Liver (tissue), 9 donors: ENCODE data around the gene AP2S1. TPM values are rescaled to one million over a fixed set of nuclear protein-coding genes. Genes with fewer than 3 reads are reported as not detected.

ENCODE experiments used
- DNase-seq: peaks from one replicate; pipeline ENCODE4 v3.0.0-alpha.2; 2017; ENCODE audit warnings: low spot score
- H3K27ac ChIP-seq, 2 donors: one replicate each; pipeline ENCODE4 v1.7.0; 2013; ENCODE audit warnings: inconsistent platforms in 2 of 2, low read length in 2 of 2, control low read depth in 1 of 2, low read depth in 1 of 2, mild to moderate bottlenecking in 1 of 2
- H3K27me3 ChIP-seq, 4 donors: one replicate each; pipeline versions ENCODE4 v1.6.1 to v1.7.0; 2013; ENCODE audit warnings: low read length in 3 of 4, inconsistent platforms in 1 of 4, mild to moderate bottlenecking in 1 of 4, moderate library complexity in 1 of 4; ENCODE audit not compliant: control insufficient read depth in 4 of 4, insufficient read depth in 4 of 4
- H3K36me3 ChIP-seq, 4 donors: one replicate each; pipeline versions ENCODE4 v1.6.1 to v1.7.0; 2013; ENCODE audit warnings: low read length in 3 of 4, mild to moderate bottlenecking in 3 of 4, low read depth in 1 of 4, moderate library complexity in 1 of 4; ENCODE audit not compliant: control insufficient read depth in 4 of 4, insufficient read depth in 3 of 4
- H3K4me1 ChIP-seq, 4 donors: one replicate each; pipeline versions ENCODE4 v1.6.1 to v1.7.0; 2013; ENCODE audit warnings: low read length in 3 of 4, mild to moderate bottlenecking in 3 of 4, moderate library complexity in 1 of 4; ENCODE audit not compliant: control insufficient read depth in 4 of 4, insufficient read depth in 4 of 4
- H3K4me3 ChIP-seq, 3 donors: one replicate each; pipeline versions ENCODE4 v1.6.1 to v1.7.0; 2013; ENCODE audit warnings: low read length in 3 of 3, control low read depth in 1 of 3, low read depth in 1 of 3, mild to moderate bottlenecking in 1 of 3
- H3K9ac ChIP-seq, 2 donors: one replicate each; pipeline ENCODE4 v1.7.0; 2013; ENCODE audit warnings: low read length in 2 of 2, mild to moderate bottlenecking in 2 of 2, moderate library complexity in 2 of 2, control low read depth in 1 of 2, low read depth in 1 of 2
- H3K9me3 ChIP-seq, 4 donors: one replicate each; pipeline versions ENCODE4 v1.6.1 to v1.7.0; 2013; ENCODE audit warnings: low read length in 3 of 4; ENCODE audit not compliant: control insufficient read depth in 4 of 4
- EGR1 ChIP-seq, 2 donors: IDR thresholded peaks; 2 replicates each; pipeline ENCODE4 v1.6.1; 2016 to 2018; ENCODE audit warnings: antibody characterized with exemption in 2 of 2, low read depth in 2 of 2
- FOXA2 ChIP-seq: IDR thresholded peaks from 2 replicates; pipeline ENCODE4 v1.6.1; 2016; ENCODE audit warnings: antibody characterized with exemption
- GABPA ChIP-seq, 2 donors: IDR thresholded peaks in 1 of 2; conservative IDR thresholded peaks in 1 of 2; 2 replicates each; pipeline ENCODE4 v1.6.1; 2016; ENCODE audit warnings: antibody characterized with exemption in 2 of 2, mild to moderate bottlenecking in 1 of 2, moderate library complexity in 1 of 2
- HNF4A ChIP-seq, 2 donors: conservative IDR thresholded peaks; 2 replicates each; pipeline ENCODE4 v1.6.1; 2016; ENCODE audit warnings: antibody characterized with exemption in 2 of 2, mild to moderate bottlenecking in 2 of 2
- HNF4G ChIP-seq: IDR thresholded peaks from 2 replicates; pipeline ENCODE4 v1.6.1; 2016; ENCODE audit warnings: antibody characterized with exemption
- JUND ChIP-seq, 2 donors: IDR thresholded peaks; 2 replicates each; pipeline ENCODE4 v1.6.1; 2016; ENCODE audit warnings: antibody characterized with exemption in 2 of 2
- NR2F2 ChIP-seq: IDR thresholded peaks from 2 replicates; pipeline ENCODE4 v1.6.1; 2016; ENCODE audit warnings: antibody characterized with exemption
- RAD21 ChIP-seq, 2 donors: IDR thresholded peaks; 2 replicates each; pipeline ENCODE4 v1.6.1; 2016; ENCODE audit warnings: antibody characterized with exemption in 2 of 2, mild to moderate bottlenecking in 2 of 2
- RXRA ChIP-seq, 2 donors: IDR thresholded peaks; 2 replicates each; pipeline ENCODE4 v1.6.1; 2017 to 2018; ENCODE audit warnings: antibody characterized with exemption in 2 of 2, mild to moderate bottlenecking in 1 of 2
- SP1 ChIP-seq: IDR thresholded peaks from 2 replicates; pipeline ENCODE4 v1.6.1; 2018; ENCODE audit warnings: antibody characterized with exemption, mild to moderate bottlenecking
- YY1 ChIP-seq: IDR thresholded peaks from 2 replicates; pipeline ENCODE4 v1.6.1; 2016; ENCODE audit warnings: antibody characterized with exemption, mild to moderate bottlenecking
- WGBS: extraction: QIAGEN DNeasy Blood & Tissue Kit; methylation state at CpG from one replicate; pipeline ENCODE4 v1.1.7; 2013; 5-methylcytosine and 5-hydroxymethylcytosine counted together
- polyA plus RNA-seq, 2 donors: library from polyadenylated mRNA; stranded (reverse) in 1 of 2; unstranded in 1 of 2; fragments of 200-250 nt in 1 of 2; fragments of >200 nt in 1 of 2; fragmentation: Nextera tagmentation in 1 of 2; extraction: Ambion mirVana in 1 of 2; gene quantifications; one replicate each; pipeline versions ENCODE4 v1.2.1 to v1.2.3, GENCODE V29; 2013 to 2015
- total RNA-seq, 2 donors: library from RNA; depleted of rRNA; stranded (reverse); fragments of >200 nt; gene quantifications; one replicate each; pipeline ENCODE4 v1.2.3, GENCODE V29; 2014
- TF ChIP-seq, protein P1 (sequence below): fragments of 150-350 bp; IDR thresholded peaks from 2 replicates; pipeline ENCODE4 v1.5.1; 2017; ENCODE audit warnings: improper control_type of control experiment, low read depth, low read length; ENCODE audit not compliant: missing input control
- TF ChIP-seq, protein P2 (sequence below): IDR thresholded peaks from 2 replicates; pipeline ENCODE4 v1.6.1; 2016; ENCODE audit warnings: antibody characterized with exemption, mild to moderate bottlenecking
- TF ChIP-seq, protein P3 (sequence below): IDR thresholded peaks from 2 replicates; pipeline ENCODE4 v1.6.1; 2016; ENCODE audit warnings: antibody characterized with exemption
- TF ChIP-seq, protein P4 (sequence below): IDR thresholded peaks from 2 replicates; pipeline ENCODE4 v1.6.1; 2016; ENCODE audit warnings: antibody characterized with exemption
- donor health status: healthy.
- donor health status: healthy.
- donor health status: healthy.
- donor health status: healthy.
- donor health status: healthy.

AP2S1 gene
- total and polyA plus RNA-seq, 4 donors, result 28.3 to 168 (median 79.0) TPM

DNA sequence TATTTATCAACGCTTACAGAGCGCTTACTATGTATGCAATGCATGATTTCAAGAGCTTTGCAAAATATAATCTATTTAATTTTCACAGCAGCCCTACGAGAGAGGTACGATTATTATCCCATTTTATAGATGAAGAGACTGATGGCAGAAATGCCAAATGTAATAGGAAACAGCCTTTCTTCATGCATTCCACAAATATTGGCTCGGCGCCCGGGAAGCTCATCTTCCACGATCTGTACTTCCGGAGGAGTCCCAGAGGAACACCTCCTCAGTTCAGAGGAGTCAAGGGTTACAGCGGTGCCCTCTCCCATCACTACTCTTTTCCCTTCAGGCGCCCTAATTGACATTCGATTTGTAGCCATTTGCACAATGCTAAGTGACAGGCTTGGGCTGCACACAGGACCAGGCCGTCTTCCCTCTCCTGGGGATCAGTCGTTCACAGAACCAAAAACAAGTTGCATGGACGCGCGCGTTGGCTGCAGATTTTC is 9.0 kb upstream of the AP2S1 start:
- WGBS, result 15% methylated on average over 18 of the region's 18 CpGs
- H3K27ac ChIP-seq, result peak overlapping the region; percentile 99 to 100
- H3K36me3 ChIP-seq, result no peaks in the 10 kb centered on the region
- H3K9me3 ChIP-seq, result no peaks in the 10 kb centered on the region
- H3K4me1 ChIP-seq, result peaks cover 17 to 54% (median 40%) of the 10 kb centered on the region in 4 donors
- H3K27me3 ChIP-seq, result no peaks in the 10 kb centered on the region
- peak overlapping the region; percentile 32 to 67 (median 40) for H3K4me3 ChIP-seq
- DNase-seq, result no peak
- H3K9ac ChIP-seq, result peak overlapping the region in 1 of 2 donors; percentile 67
- TF ChIP-seq NR2F2, result peak; percentile 74
- peak; percentile 28 to 44 for TF ChIP-seq RAD21 (IDR thresholded peaks at IDR 0.05)
- no peak for TF ChIP-seq HNF4A (conservative IDR thresholded peaks at IDR 0.05)
- TF ChIP-seq EGR1 (IDR thresholded peaks at IDR 0.05; ENCODE audit: low read depth in 2 of 2), result no peak
- peak; percentile 1 for TF ChIP-seq HNF4G
- peak; percentile 17 for TF ChIP-seq FOXA2
- TF ChIP-seq GABPA (IDR thresholded peaks at IDR 0.05 in 1 of 2, conservative IDR thresholded peaks at IDR 0.05 in 1 of 2), result no peak
- TF ChIP-seq JUND (IDR thresholded peaks at IDR 0.05), result no peak
- TF ChIP-seq, protein P1, sequence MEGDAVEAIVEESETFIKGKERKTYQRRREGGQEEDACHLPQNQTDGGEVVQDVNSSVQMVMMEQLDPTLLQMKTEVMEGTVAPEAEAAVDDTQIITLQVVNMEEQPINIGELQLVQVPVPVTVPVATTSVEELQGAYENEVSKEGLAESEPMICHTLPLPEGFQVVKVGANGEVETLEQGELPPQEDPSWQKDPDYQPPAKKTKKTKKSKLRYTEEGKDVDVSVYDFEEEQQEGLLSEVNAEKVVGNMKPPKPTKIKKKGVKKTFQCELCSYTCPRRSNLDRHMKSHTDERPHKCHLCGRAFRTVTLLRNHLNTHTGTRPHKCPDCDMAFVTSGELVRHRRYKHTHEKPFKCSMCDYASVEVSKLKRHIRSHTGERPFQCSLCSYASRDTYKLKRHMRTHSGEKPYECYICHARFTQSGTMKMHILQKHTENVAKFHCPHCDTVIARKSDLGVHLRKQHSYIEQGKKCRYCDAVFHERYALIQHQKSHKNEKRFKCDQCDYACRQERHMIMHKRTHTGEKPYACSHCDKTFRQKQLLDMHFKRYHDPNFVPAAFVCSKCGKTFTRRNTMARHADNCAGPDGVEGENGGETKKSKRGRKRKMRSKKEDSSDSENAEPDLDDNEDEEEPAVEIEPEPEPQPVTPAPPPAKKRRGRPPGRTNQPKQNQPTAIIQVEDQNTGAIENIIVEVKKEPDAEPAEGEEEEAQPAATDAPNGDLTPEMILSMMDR, result no peak
- TF ChIP-seq RXRA (IDR thresholded peaks at IDR 0.05), result peak; percentile 32 to 61
- TF ChIP-seq SP1, result no peak
- TF ChIP-seq, protein P2, sequence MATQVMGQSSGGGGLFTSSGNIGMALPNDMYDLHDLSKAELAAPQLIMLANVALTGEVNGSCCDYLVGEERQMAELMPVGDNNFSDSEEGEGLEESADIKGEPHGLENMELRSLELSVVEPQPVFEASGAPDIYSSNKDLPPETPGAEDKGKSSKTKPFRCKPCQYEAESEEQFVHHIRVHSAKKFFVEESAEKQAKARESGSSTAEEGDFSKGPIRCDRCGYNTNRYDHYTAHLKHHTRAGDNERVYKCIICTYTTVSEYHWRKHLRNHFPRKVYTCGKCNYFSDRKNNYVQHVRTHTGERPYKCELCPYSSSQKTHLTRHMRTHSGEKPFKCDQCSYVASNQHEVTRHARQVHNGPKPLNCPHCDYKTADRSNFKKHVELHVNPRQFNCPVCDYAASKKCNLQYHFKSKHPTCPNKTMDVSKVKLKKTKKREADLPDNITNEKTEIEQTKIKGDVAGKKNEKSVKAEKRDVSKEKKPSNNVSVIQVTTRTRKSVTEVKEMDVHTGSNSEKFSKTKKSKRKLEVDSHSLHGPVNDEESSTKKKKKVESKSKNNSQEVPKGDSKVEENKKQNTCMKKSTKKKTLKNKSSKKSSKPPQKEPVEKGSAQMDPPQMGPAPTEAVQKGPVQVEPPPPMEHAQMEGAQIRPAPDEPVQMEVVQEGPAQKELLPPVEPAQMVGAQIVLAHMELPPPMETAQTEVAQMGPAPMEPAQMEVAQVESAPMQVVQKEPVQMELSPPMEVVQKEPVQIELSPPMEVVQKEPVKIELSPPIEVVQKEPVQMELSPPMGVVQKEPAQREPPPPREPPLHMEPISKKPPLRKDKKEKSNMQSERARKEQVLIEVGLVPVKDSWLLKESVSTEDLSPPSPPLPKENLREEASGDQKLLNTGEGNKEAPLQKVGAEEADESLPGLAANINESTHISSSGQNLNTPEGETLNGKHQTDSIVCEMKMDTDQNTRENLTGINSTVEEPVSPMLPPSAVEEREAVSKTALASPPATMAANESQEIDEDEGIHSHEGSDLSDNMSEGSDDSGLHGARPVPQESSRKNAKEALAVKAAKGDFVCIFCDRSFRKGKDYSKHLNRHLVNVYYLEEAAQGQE, result no peak

DNA sequence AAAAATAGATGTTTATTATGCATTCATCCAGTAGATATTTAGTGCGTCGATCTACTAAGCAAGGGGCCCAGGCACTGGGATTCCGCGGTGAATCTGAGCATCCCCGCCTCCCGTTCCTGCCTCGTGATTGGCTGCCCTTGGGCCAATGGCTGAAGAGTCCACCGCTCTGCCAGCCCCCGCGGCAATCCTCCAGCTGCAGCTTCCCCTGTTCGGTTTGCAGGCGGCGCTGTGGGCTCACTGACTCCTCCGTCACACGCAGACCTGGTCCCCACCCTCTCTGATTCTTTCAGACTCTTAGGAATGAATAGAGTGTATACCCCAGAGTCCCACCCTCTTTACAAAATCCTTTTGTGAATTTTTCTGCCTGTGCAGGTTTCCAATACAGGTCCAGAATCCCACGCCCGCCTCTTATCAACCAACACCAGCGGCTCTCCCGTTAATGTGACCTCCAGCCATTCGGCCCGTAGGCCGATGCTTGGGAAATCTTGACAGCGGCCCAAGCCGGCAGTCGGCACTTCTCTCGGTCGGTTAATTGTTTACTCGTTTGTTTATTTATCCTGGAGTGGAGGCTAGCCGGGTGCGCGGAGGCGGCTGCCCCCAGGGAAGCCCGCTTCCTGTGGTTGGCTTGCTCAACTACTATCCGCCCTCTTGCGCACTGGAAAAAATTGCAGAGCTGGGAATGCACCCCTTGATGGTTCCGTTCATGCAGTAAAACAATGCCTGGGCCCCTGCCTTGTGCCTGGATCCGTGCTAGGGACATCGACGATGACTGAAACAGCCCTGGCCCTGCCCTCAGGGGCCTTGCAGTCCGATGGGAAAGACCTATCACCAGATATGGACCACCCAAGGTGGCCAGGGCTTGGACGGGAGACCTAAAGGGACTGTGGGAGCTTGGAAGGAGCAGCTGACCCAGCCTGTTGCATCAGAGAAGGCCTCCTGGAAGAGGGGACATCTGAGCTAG is 5.7 kb upstream of the AP2S1 start:
- Histone ChIP-seq H3K36me3 (no peaks in the 10 kb centered on the region), H3K27ac (peak overlapping the region; percentile 96 to 99), H3K27me3 (no peaks in the 10 kb centered on the region), H3K9ac (peak overlapping the region; percentile 64 to 79), H3K9me3 (no peaks in the 10 kb centered on the region), H3K4me1 (peaks cover 25 to 47% (median 35%) of the 10 kb centered on the region in 4 donors), H3K4me3 (peak overlapping the region in 2 of 3 donors; percentile 4 to 24)
- 4% methylated on average over 41 of the region's 41 CpGs for WGBS
- DNase-seq, result peak; percentile 89
- TF ChIP-seq HNF4G (peak; percentile 57), GABPA (IDR thresholded peaks at IDR 0.05 in 1 of 2, conservative IDR thresholded peaks at IDR 0.05 in 1 of 2) (peak in 1 of 2 donors; percentile 80), HNF4A (conservative IDR thresholded peaks at IDR 0.05) (peak; percentile 65 to 81), NR2F2 (peak; percentile 77), RXRA (IDR thresholded peaks at IDR 0.05) (peak; percentile 78 to 92), YY1 (peak; percentile 92), FOXA2 (peak; percentile 43), EGR1 (IDR thresholded peaks at IDR 0.05; ENCODE audit: low read depth in 2 of 2) (peak; percentile 92 to 98), SP1 (peak; percentile 93), JUND (IDR thresholded peaks at IDR 0.05) (peak; percentile 60 to 91), RAD21 (IDR thresholded peaks at IDR 0.05) (peak; percentile 70 to 85)
- TF ChIP-seq, protein P2, result peak; percentile 86
- TF ChIP-seq, protein P3, sequence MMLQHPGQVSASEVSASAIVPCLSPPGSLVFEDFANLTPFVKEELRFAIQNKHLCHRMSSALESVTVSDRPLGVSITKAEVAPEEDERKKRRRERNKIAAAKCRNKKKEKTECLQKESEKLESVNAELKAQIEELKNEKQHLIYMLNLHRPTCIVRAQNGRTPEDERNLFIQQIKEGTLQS, result peak; percentile 88
- TF ChIP-seq, protein P1, result peak; percentile 60
- TF ChIP-seq, protein P4, sequence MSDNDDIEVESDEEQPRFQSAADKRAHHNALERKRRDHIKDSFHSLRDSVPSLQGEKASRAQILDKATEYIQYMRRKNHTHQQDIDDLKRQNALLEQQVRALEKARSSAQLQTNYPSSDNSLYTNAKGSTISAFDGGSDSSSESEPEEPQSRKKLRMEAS, result peak; percentile 83
